Ovary (tissue), 9 donors: ENCODE data around the gene AGTR1. TPM values are rescaled to one million over a fixed set of nuclear protein-coding genes. Genes with fewer than 3 reads are reported as not detected.

Experiments used
- DNase-seq, 5 donors: peaks; one replicate each; pipeline ENCODE4 v3.0.0-alpha.2; 2019 to 2020
- H3K27ac ChIP-seq, 2 donors: fragments of 200-600 bp; one replicate each; pipeline versions ENCODE4 v1.5.1 to v1.8.0; 2019 to 2022
- H3K27me3 ChIP-seq: fragments of 200-600 bp; one replicate; pipeline ENCODE4 v1.8.0; 2022
- H3K36me3 ChIP-seq: fragments of 200-600 bp; sonication (generic); one replicate; pipeline ENCODE4 v1.5.1; 2019
- H3K4me1 ChIP-seq: one replicate; pipeline ENCODE4 v1.8.1; 2013; ENCODE audit warnings: mild to moderate bottlenecking, moderate library complexity; ENCODE audit not compliant: insufficient read depth
- H3K4me3 ChIP-seq: fragments of 200-600 bp; sonication (generic); one replicate; pipeline ENCODE4 v1.5.1; 2017
- H3K9me3 ChIP-seq, 2 donors: fragments of 200-600 bp in 1 of 2; sonication (generic) in 1 of 2; one replicate each; pipeline versions ENCODE4 v1.5.1 to v1.8.1; 2013 to 2019; ENCODE audit warnings: mild to moderate bottlenecking in 1 of 2, moderate library complexity in 1 of 2
- CTCF ChIP-seq, 3 donors: fragments of 450-650 bp in 2 of 3; fragments of 200-600 bp in 1 of 3; IDR thresholded peaks; one replicate each; pipeline versions ENCODE4 v1.5.1 to v1.8.0; 2016 to 2022; ENCODE audit warnings: antibody characterized with exemption in 3 of 3, mild to moderate bottlenecking in 1 of 3
- EP300 ChIP-seq: sonication (generic); formaldehyde crosslinking; IDR thresholded peaks from one replicate; pipeline ENCODE4 v1.6.1; 2017; ENCODE audit warnings: antibody characterized with exemption
- POLR2A ChIP-seq: fragments of 450-650 bp; IDR thresholded peaks from one replicate; pipeline ENCODE4 v1.6.1; 2017; ENCODE audit warnings: antibody characterized with exemption, mild to moderate bottlenecking, moderate library complexity
- WGBS, 3 donors: extraction: QIAGEN DNeasy Blood & Tissue Kit in 1 of 3; methylation state at CpG; one replicate each; pipeline versions ENCODE4 v1.1.5 to v1.1.7; 2013 to 2017; 5-methylcytosine and 5-hydroxymethylcytosine counted together
- intact Hi-C, 4 donors: fragments of 100-400 bp; cut with DNase I; formaldehyde crosslinking; loops; one replicate each; pipeline versions ENCODE4 v1.11.0 to v1.15.1; 2022 to 2023
- polyA plus RNA-seq, 2 donors: library from polyadenylated mRNA; stranded (reverse); fragments of 200-250 nt in 1 of 2; fragments of 350-450 nt in 1 of 2; fragmentation: Illumina TruSeq in 1 of 2; extraction: RNeasy Lipid Tissue Mini Kit (QIAGEN cat#74804) in 1 of 2; gene quantifications; one replicate each; pipeline ENCODE4 v1.2.3, GENCODE V29; 2013 to 2014
- total RNA-seq, 7 donors: library from RNA; depleted of rRNA in 2 of 7; stranded (reverse); fragments of >200 nt in 2 of 7; fragmentation: NEBNext Ultra II Directional in 3 of 7; extraction: Animal tissue kit (Norgen Biotek cat#: 25700) in 3 of 7; gene quantifications; one replicate each; pipeline versions ENCODE4 v1.1.0 to v1.2.4, GENCODE V29; 2016 to 2023
- donor health status: DM: no; HTN: no; CAD: no; lungs with moderate emphysema.
- donor health status: DM: no; HTN: no; CAD: no.
- donor health status: Bipolar disorder and iron deficiency.
- donor health status: DM: yes; HTN: yes; CAD: no.
- donor health status: DM: no; HTN: no; CAD: no.
- donor health status: DM: yes; HTN: yes; CAD: no.

The AGTR1 gene
- total and polyA plus RNA-seq, 9 donors: 0.99 to 21.7 (median 2.5) TPM

GRCh38 chr3:148708409-148708808 lies 10.7 kb downstream of the AGTR1 start:
- H3K4me3 ChIP-seq: no peak overlapping the region
- no peak overlapping the region for H3K27ac ChIP-seq
- TF ChIP-seq CTCF (IDR thresholded peaks at IDR 0.05): no peak
- TF ChIP-seq POLR2A: no peak
- no peak for TF ChIP-seq EP300
- no peaks in the 10 kb centered on the region for H3K27me3 ChIP-seq
- H3K4me1 ChIP-seq: peaks cover 1% of the 10 kb centered on the region
- DNase-seq: no peak
- H3K9me3 ChIP-seq: no peaks in the 10 kb centered on the region
- 73 to 85% (median 81%) methylated on average over 5 of the region's 5 CpGs for WGBS, 3 donors
- intact Hi-C loops: no loop called here
- no peaks in the 10 kb centered on the region for H3K36me3 ChIP-seq

DNA sequence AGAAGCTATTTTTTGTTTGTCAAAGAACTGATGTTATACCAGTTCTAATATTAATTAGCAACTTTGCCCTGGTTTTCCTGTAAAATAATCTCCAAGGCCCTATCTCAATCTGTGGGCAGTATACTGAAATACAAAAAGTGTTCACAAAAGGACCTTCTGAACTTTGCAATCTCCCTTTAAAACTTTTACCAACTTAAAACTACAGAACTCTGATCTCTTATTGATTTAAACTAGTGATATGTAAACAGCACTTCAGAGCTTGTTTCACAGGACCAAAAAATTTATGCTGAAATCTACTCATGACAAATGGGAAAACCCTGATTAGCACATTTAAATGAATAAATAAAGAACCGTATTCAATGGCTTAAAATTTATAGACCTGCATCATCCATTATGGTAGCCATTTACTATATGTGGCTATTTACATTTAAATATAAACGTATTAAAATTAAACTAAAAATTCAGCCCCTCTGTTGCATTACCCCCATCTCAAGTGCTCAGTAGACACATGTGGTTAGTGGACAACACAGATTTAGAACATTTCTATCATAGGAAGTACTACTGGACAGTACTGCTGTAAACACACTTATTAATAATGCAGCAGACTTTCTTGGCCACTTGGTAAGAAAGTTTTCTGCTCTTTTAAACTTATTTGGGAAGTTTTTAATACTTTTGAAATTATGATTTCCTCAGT lies 12.0 kb downstream of the AGTR1 start:
- no peaks in the 10 kb centered on the region for H3K9me3 ChIP-seq
- peaks cover 1% of the 10 kb centered on the region for H3K4me1 ChIP-seq
- intact Hi-C loops: loop anchor here in 1 of 4 donors (10.0 kb wide), 1 partner anchor 325 kb away; no protein-coding TSS in a partner anchor
- H3K27ac ChIP-seq: no peak overlapping the region
- TF ChIP-seq EP300 (no peak), POLR2A (no peak), CTCF (IDR thresholded peaks at IDR 0.05) (no peak)
- H3K36me3 ChIP-seq: no peaks in the 10 kb centered on the region
- H3K27me3 ChIP-seq: no peaks in the 10 kb centered on the region
- 52 to 71% (median 66%) methylated on average over 2 of the region's 2 CpGs for WGBS, 3 donors
- no peak overlapping the region for H3K4me3 ChIP-seq
- no peak for DNase-seq

- intact Hi-C loops: loop anchor here in 1 of 4 donors (10.0 kb wide), 1 partner anchor 326 kb away; no protein-coding TSS in a partner anchor
- no peak overlapping the region for H3K4me3 ChIP-seq
- no peaks in the 10 kb centered on the region for H3K9me3 ChIP-seq
- H3K27ac ChIP-seq: no peak overlapping the region
- DNase-seq: no peak
- H3K27me3 ChIP-seq: no peaks in the 10 kb centered on the region
- TF ChIP-seq CTCF (IDR thresholded peaks at IDR 0.05) (no peak), EP300 (no peak), POLR2A (no peak)
- H3K36me3 ChIP-seq: no peaks in the 10 kb centered on the region
- WGBS, 3 donors: 67 to 96% (median 96%) methylated on average over 2 of the region's 2 CpGs
- H3K4me1 ChIP-seq: peaks cover 1% of the 10 kb centered on the region
These were observed 13.0 kb downstream of the AGTR1 start for GRCh38 chr3:148710665-148711064.

DNA sequence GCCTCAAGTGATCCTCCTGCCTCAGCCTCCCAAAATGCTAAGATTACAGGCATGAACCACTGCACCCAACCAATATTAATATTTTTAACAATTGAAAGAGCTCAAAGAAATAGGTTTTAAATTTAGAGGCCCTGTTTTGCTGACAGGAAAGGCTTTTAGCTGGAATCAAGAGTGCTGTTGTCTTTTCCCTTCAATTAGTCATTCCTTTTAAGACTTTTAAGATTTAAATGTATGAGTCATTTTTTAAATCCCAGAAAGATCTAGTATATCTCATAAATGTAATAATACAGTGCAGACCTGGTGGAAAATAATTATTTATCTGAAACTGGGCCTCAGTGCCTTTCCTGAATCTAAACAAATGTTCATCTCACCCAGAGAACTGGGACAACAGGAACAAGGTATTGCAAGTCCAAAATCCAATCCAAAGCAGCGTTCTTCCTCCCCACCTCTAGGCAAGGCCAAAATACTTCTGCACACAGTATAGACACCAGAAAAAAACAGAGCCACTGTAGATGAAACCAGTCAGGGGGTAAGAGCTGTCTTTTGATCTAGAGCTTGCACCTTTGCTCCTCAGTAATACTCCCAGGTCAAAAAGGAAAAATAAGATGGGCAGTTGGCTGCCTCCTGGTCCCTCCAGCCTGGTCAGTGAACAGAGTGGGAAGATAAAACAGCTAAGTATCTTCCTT lies 14.4 kb downstream of the AGTR1 start:
- DNase-seq: no peak
- Histone ChIP-seq H3K4me3 (no peak overlapping the region), H3K36me3 (no peaks in the 10 kb centered on the region), H3K4me1 (peaks cover 1% of the 10 kb centered on the region), H3K27ac (no peak overlapping the region), H3K9me3 (no peaks in the 10 kb centered on the region), H3K27me3 (no peaks in the 10 kb centered on the region)
- intact Hi-C loops: loop anchor here in 1 of 4 donors (10.0 kb wide), 1 partner anchor 327 kb away; no protein-coding TSS in a partner anchor
- WGBS, 3 donors: 95 to 100% (median 98%) methylated on average over 1 of the region's 1 CpG
- TF ChIP-seq POLR2A (no peak), EP300 (no peak), CTCF (IDR thresholded peaks at IDR 0.05) (no peak)
